ENCODE results near the gene ASCL5. TPM values are rescaled to one million over a fixed set of nuclear protein-coding genes. Genes with fewer than 3 reads are reported as not detected.

Gene ASCL5
- total and polyA plus RNA-seq, 9 of the 15 experiments (the other 6 are each of a cell fraction or from before 2014, with no cell fraction given) = 0.09 TPM; not detected in 8

DNA sequence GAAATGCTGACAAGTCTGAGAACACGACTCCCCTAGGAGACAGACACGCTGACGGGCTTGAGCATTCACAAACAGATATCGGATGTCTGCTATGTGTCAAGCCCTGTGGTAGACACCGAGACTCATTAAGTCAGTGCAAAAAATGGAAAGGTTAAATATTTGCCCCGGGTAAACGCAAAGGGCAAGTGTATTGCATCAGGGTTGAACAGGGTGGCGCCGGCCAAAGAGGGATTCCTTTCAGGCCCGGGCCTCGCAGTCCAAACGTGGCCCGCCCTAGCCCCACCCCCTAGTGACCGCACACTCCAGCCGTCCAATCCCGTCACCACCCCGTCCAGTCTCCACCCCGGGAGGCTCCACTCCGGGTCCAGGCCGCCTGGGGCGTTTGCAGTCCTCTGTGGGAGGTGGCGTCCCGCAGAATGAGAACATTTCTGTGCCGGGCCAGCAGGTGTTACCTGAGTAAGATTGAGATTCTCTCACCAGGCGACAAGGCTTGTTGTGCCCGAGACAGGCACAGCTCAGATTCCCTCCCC is 43.6 kb upstream of the ASCL5 start (continued):
- TF ChIP-seq, protein P1, sequence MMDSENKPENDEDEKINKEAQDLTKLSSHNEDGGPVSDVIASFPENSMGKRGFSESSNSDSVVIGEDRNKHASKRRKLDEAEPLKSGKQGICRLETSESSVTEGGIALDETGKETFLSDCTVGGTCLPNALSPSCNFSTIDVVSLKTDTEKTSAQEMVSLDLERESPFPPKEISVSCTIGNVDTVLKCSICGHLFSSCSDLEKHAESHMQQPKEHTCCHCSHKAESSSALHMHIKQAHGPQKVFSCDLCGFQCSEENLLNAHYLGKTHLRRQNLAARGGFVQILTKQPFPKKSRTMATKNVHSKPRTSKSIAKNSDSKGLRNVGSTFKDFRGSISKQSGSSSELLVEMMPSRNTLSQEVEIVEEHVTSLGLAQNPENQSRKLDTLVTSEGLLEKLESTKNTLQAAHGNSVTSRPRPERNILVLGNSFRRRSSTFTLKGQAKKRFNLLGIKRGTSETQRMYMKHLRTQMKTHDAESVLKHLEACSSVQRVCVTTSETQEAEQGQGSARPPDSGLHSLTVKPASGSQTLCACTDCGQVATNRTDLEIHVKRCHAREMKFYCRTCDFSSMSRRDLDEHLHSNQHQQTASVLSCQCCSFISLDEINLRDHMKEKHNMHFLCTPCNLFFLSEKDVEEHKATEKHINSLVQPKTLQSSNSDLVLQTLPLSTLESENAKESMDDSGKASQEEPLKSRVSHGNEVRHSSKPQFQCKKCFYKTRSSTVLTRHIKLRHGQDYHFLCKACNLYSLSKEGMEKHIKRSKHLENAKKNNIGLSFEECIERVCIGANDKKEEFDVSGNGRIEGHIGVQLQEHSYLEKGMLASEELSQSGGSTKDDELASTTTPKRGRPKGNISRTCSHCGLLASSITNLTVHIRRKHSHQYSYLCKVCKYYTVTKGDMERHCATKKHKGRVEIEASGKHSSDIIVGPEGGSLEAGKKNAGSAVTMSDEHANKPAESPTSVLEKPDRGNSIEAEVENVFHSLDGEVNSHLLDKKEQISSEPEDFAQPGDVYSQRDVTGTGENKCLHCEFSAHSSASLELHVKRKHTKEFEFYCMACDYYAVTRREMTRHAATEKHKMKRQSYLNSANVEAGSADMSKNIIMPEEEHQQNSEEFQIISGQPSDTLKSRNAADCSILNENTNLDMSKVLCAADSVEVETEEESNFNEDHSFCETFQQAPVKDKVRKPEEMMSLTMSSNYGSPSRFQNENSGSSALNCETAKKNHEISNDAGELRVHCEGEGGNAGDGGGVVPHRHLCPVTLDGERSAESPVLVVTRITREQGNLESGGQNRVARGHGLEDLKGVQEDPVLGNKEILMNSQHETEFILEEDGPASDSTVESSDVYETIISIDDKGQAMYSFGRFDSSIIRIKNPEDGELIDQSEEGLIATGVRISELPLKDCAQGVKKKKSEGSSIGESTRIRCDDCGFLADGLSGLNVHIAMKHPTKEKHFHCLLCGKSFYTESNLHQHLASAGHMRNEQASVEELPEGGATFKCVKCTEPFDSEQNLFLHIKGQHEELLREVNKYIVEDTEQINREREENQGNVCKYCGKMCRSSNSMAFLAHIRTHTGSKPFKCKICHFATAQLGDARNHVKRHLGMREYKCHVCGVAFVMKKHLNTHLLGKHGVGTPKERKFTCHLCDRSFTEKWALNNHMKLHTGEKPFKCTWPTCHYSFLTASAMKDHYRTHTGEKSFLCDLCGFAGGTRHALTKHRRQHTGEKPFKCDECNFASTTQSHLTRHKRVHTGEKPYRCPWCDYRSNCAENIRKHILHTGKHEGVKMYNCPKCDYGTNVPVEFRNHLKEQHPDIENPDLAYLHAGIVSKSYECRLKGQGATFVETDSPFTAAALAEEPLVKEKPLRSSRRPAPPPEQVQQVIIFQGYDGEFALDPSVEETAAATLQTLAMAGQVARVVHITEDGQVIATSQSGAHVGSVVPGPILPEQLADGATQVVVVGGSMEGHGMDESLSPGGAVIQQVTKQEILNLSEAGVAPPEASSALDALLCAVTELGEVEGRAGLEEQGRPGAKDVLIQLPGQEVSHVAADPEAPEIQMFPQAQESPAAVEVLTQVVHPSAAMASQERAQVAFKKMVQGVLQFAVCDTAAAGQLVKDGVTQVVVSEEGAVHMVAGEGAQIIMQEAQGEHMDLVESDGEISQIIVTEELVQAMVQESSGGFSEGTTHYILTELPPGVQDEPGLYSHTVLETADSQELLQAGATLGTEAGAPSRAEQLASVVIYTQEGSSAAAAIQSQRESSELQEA (IDR thresholded peaks at IDR 0.05; ENCODE audit: low read depth) = no peak
- TF ChIP-seq, protein P2, sequence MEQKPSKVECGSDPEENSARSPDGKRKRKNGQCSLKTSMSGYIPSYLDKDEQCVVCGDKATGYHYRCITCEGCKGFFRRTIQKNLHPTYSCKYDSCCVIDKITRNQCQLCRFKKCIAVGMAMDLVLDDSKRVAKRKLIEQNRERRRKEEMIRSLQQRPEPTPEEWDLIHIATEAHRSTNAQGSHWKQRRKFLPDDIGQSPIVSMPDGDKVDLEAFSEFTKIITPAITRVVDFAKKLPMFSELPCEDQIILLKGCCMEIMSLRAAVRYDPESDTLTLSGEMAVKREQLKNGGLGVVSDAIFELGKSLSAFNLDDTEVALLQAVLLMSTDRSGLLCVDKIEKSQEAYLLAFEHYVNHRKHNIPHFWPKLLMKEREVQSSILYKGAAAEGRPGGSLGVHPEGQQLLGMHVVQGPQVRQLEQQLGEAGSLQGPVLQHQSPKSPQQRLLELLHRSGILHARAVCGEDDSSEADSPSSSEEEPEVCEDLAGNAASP (IDR thresholded peaks at IDR 0.05) = no peak
- no peak; a peak in 1 of 4 replicates for TF ChIP-seq SIN3A (IDR thresholded peaks at IDR 0.05; ENCODE audit: borderline replicate concordance in 2 of 2, control insufficient read depth in 1 of 2, low read depth in 2 of 2, low read length in 2 of 2)
- TF ChIP-seq NCOR1 (IDR thresholded peaks at IDR 0.05) = peak; percentile 35; the same call in 1 of the 2 replicates
- TF ChIP-seq CCNT2 (IDR thresholded peaks at IDR 0.05; ENCODE audit: borderline replicate concordance, extremely low read depth, insufficient read length, low read depth, low read length) = no peak
- TF ChIP-seq, protein P3, sequence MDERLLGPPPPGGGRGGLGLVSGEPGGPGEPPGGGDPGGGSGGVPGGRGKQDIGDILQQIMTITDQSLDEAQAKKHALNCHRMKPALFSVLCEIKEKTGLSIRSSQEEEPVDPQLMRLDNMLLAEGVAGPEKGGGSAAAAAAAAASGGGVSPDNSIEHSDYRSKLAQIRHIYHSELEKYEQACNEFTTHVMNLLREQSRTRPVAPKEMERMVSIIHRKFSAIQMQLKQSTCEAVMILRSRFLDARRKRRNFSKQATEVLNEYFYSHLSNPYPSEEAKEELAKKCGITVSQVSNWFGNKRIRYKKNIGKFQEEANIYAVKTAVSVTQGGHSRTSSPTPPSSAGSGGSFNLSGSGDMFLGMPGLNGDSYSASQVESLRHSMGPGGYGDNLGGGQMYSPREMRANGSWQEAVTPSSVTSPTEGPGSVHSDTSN (CRISPR knock-in tag; IDR thresholded peaks at IDR 0.05; ENCODE audit: low read depth) = no peak
- TF ChIP-seq, protein P3 (tag; conservative IDR thresholded peaks at IDR 0.05; ENCODE audit: low read depth) = peak; percentile 74
- no peak for TF ChIP-seq PPARD (CRISPR knock-in tag; IDR thresholded peaks at IDR 0.05)
- no peak for TF ChIP-seq TCF7L2 (IDR thresholded peaks at IDR 0.05; ENCODE audit: low read depth, low read length)
- peak; percentile 50 for TF ChIP-seq RBM25 (IDR thresholded peaks at IDR 0.05; ENCODE audit: low read depth, low read length, severe bottlenecking)
- TF ChIP-seq ZNF24 (IDR thresholded peaks at IDR 0.05) = peak; percentile 63; the same call in 1 of the 2 replicates
- TF ChIP-seq RFX7 (CRISPR knock-in tag; IDR thresholded peaks at IDR 0.05) = no peak
- TF ChIP-seq HNRNPL (IDR thresholded peaks at IDR 0.05; ENCODE audit: low read depth, low read length) = no peak
- peak; percentile 83 to 90 for TF ChIP-seq TEAD1 (CRISPR knock-in tag; IDR thresholded peaks at IDR 0.05)
- TF ChIP-seq RBM22 (IDR thresholded peaks at IDR 0.05; ENCODE audit: low read depth, low read length, poor library complexity, severe bottlenecking) = no peak
- TF ChIP-seq HLTF (IDR thresholded peaks at IDR 0.05) = no peak

Measured in K562 (cell line).